DMS114 treated with DMSO at 0.1 percent for 48 hours (cell line): Measurements from ENCODE around the gene TRERF1.
"Not testable (repeated sequence)": the region's sequence is repeated elsewhere in the genome, so short reads cannot be mapped to it uniquely, and the experiment has no call there.

Experiments
- DNase-seq: peaks from one replicate; lab custom pipeline; 2025; ENCODE audit not compliant: unreplicated experiment; lab: John Stamatoyannopoulos, UW

Gene TRERF1

GRCh38 chr6:42339991-42340401, 111.7 kb downstream of the TRERF1 start:
- DNase-seq = no peak

GRCh38 chr6:42338744-42339222, 112.9 kb downstream of the TRERF1 start:
- no peak for DNase-seq

- DNase-seq = no peak
These were observed 113.6 kb downstream of the TRERF1 start for GRCh38 chr6:42337985-42338743.

- DNase-seq = no peak
These were observed 115.3 kb downstream of the TRERF1 start for GRCh38 chr6:42336431-42336830.

GRCh38 chr6:42335896-42336295, 115.8 kb downstream of the TRERF1 start:
- no peak for DNase-seq

- DNase-seq = no peak
These were observed 116.9 kb downstream of the TRERF1 start for GRCh38 chr6:42334870-42335269.

- DNase-seq = no peak
These were observed 118.1 kb downstream of the TRERF1 start for GRCh38 chr6:42333612-42334011.

GRCh38 chr6:42332916-42333315, 118.8 kb downstream of the TRERF1 start:
- no peak for DNase-seq

GRCh38 chr6:42331019-42331418, 120.7 kb downstream of the TRERF1 start:
- no peak for DNase-seq

GRCh38 chr6:42326248-42326647, 125.5 kb downstream of the TRERF1 start:
- DNase-seq = no peak

- DNase-seq = not testable (repeated sequence)
These were observed 126.9 kb downstream of the TRERF1 start for GRCh38 chr6:42324656-42325324.

- no peak for DNase-seq
These were observed 129.1 kb downstream of the TRERF1 start for GRCh38 chr6:42322676-42323075.

- DNase-seq = no peak
These were observed 129.8 kb downstream of the TRERF1 start for GRCh38 chr6:42321976-42322375.

- no peak for DNase-seq
These were observed 131.0 kb downstream of the TRERF1 start for GRCh38 chr6:42320762-42321161.

GRCh38 chr6:42318480-42318879, 133.2 kb downstream of the TRERF1 start:
- DNase-seq = no peak

GRCh38 chr6:42316981-42317380, 134.7 kb downstream of the TRERF1 start:
- no peak for DNase-seq

- no peak for DNase-seq
These were observed 135.4 kb downstream of the TRERF1 start for GRCh38 chr6:42315991-42316970.

GRCh38 chr6:42315259-42315990, 136.3 kb downstream of the TRERF1 start:
- no peak for DNase-seq

GRCh38 chr6:42314571-42315258, 137.0 kb downstream of the TRERF1 start:
- no peak for DNase-seq
